GM19397 (cell line): ENCODE data around the gene YJEFN3.
A peak's percentile ranks its signal among the peaks of the same experiment; 100 is the strongest.

Experiments
- ATAC-seq: cut with Tn5 transposase; IDR thresholded peaks from one replicate; pipeline ENCODE4 v1.9.1; 2021; ENCODE audit warnings: mild to moderate bottlenecking, moderate library complexity; ENCODE audit not compliant: unreplicated experiment

YJEFN3 gene

GRCh38 chr19:19528721-19529490 is at the start of gene YJEFN3:
YJEFN3 (plus strand) TSS chr19:19528911; CDS start chr19:19528933, 22 bp downstream.
- ATAC-seq = no peak

- no peak for ATAC-seq
These were observed 48.0 kb upstream of the YJEFN3 start for GRCh38 chr19:19480688-19481087.

- ATAC-seq = no peak
These were observed 45.7 kb upstream of the YJEFN3 start for GRCh38 chr19:19482809-19483596.

- no peak for ATAC-seq
These were observed 43.3 kb upstream of the YJEFN3 start for GRCh38 chr19:19485161-19485997.

GRCh38 chr19:19485998-19486290 is 42.8 kb upstream of the YJEFN3 start:
- no peak for ATAC-seq

- no peak for ATAC-seq
These were observed 42.2 kb upstream of the YJEFN3 start for GRCh38 chr19:19486343-19487076.

- no peak for ATAC-seq
These were observed 41.4 kb upstream of the YJEFN3 start for GRCh38 chr19:19487077-19487949.

- no peak for ATAC-seq
These were observed 40.5 kb upstream of the YJEFN3 start for GRCh38 chr19:19487950-19488874.

- ATAC-seq = peak; percentile 60
These were observed 39.6 kb upstream of the YJEFN3 start for GRCh38 chr19:19488875-19489690.

GRCh38 chr19:19489804-19490204 is 38.9 kb upstream of the YJEFN3 start:
- ATAC-seq = no peak

GRCh38 chr19:19490214-19490968 is 38.3 kb upstream of the YJEFN3 start:
- no peak for ATAC-seq

GRCh38 chr19:19491321-19492025 is 37.2 kb upstream of the YJEFN3 start:
- ATAC-seq = no peak

GRCh38 chr19:19492026-19492610 is 36.6 kb upstream of the YJEFN3 start:
- no peak for ATAC-seq

GRCh38 chr19:19493841-19494546 is 34.7 kb upstream of the YJEFN3 start:
- ATAC-seq = no peak
